SK-N-MC (cell line): Measurements from ENCODE around the gene ZNF277.
A peak's percentile ranks its signal among the peaks of the same experiment; 100 is the strongest.

ENCODE experiments used
- EZH2 ChIP-seq: fragments of 200-600 bp; sonication (generic); IDR thresholded peaks from one replicate; pipeline ENCODE4 v1.6.1; 2017; ENCODE audit warnings: antibody characterized with exemption
- FOXP2 ChIP-seq: optimal IDR thresholded peaks from 2 replicates; pipeline ENCODE3; 2011; ENCODE audit warnings: mild to moderate bottlenecking, moderate library complexity; ENCODE audit not compliant: insufficient read depth; ENCODE audit errors: extremely low read length, control extremely low read depth
- POLR2AphosphoS5 ChIP-seq: IDR thresholded peaks from 2 replicates; pipeline ENCODE4 v1.6.1; 2012; ENCODE audit warnings: mild to moderate bottlenecking, low read depth, low read length, borderline replicate concordance

DNA sequence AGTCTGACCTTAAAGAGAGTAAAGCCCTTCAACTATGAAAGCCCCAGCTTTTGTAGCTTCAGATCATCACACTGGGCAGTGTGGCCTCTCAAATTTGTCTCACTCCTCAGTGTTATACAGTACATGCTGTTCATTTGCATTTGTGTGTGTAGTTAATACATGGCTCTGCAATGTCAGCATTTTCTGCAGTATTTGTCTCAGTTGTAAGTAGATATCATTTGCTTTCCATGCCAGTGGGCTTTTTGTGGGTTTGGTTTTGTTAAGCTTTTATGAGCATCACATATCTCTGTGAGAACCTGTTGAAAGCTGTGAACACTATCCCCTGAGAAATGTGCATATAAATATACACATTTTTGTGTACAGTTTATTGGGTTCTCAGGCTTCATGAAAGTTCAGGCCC is 57.0 kb downstream of the ZNF277 start:
- TF ChIP-seq POLR2AphosphoS5 (peak; percentile 82; the same call in 1 of the 2 replicates), EZH2 (no peak), FOXP2 (peak; percentile 90)
